Epithelial cell of prostate (primary cell): ENCODE results near the gene MED23.

Source experiments
- DNase-seq: peaks from one replicate; pipeline ENCODE4 v3.0.0-alpha.2; 2011; ENCODE audit warnings: low read depth, low spot score
- H3K27ac ChIP-seq: fragments of 450-650 bp; 2 replicates; pipeline ENCODE4 v1.5.1; 2017; ENCODE audit warnings: mild to moderate bottlenecking

Gene MED23

GRCh38 chr6:131642987-131643611 lies 15.1 kb upstream of the MED23 start:
- no peak overlapping the region for H3K27ac ChIP-seq
- DNase-seq = no peak

- no peak for DNase-seq
- H3K27ac ChIP-seq = no peak overlapping the region
These were observed 14.5 kb upstream of the MED23 start for GRCh38 chr6:131642565-131642964.

- no peak for DNase-seq
- H3K27ac ChIP-seq = no peak overlapping the region
These were observed 13.5 kb upstream of the MED23 start for GRCh38 chr6:131641554-131641953.

- DNase-seq = no peak
- no peak overlapping the region for H3K27ac ChIP-seq
These were observed 12.5 kb upstream of the MED23 start for GRCh38 chr6:131640576-131640975.

- H3K27ac ChIP-seq = no peak overlapping the region
These were observed 12.1 kb upstream of the MED23 start for GRCh38 chr6:131640100-131640499.

GRCh38 chr6:131638013-131638412 lies 10.0 kb upstream of the MED23 start:
- DNase-seq = no peak
- H3K27ac ChIP-seq = no peak overlapping the region

More at GRCh38 chr6:131640100-131640499, 12.1 kb upstream of the MED23 start:
- DNase-seq = no peak

- no peak for DNase-seq
- no peak within 1 kb of the TSS for H3K27ac ChIP-seq
These were observed 9.1 kb upstream of the MED23 start, which contains the start of gene ENPP3 for GRCh38 chr6:131636880-131637792. Gene ENPP3 (plus strand): TSS chr6:131637302. CDS start chr6:131637385, 83 bp downstream.

- no peak for DNase-seq
- no peak overlapping the region for H3K27ac ChIP-seq
These were observed 7.6 kb upstream of the MED23 start for GRCh38 chr6:131635384-131636340.

GRCh38 chr6:131631625-131632289 lies 3.7 kb upstream of the MED23 start:
- peak; percentile 43 for DNase-seq
- no peak overlapping the region for H3K27ac ChIP-seq

- DNase-seq = no peak
These were observed 1.6 kb upstream of the MED23 start for GRCh38 chr6:131629651-131630050.

GRCh38 chr6:131628726-131629125 lies 684 bp upstream of the MED23 start:
- DNase-seq = no peak
- H3K27ac ChIP-seq = no peak overlapping the region

More at GRCh38 chr6:131629651-131630050, 1.6 kb upstream of the MED23 start:
- H3K27ac ChIP-seq = no peak overlapping the region

- DNase-seq = no peak
- no peak overlapping the region for H3K27ac ChIP-seq
These were observed 12.8 kb downstream of the MED23 start for GRCh38 chr6:131615275-131615674.

- DNase-seq = no peak
- no peak overlapping the region for H3K27ac ChIP-seq
These were observed 14.6 kb downstream of the MED23 start for GRCh38 chr6:131613296-131613925.

GRCh38 chr6:131602781-131603312 lies 25.2 kb downstream of the MED23 start:
- no peak for DNase-seq
- no peak overlapping the region for H3K27ac ChIP-seq

- no peak for DNase-seq
- no peak overlapping the region for H3K27ac ChIP-seq
These were observed 27.3 kb downstream of the MED23 start for GRCh38 chr6:131600716-131601115.

- H3K27ac ChIP-seq = no peak overlapping the region
- DNase-seq = no peak
These were observed 30.6 kb downstream of the MED23 start for GRCh38 chr6:131597446-131597845.

- DNase-seq = no peak
- no peak overlapping the region for H3K27ac ChIP-seq
These were observed 34.0 kb downstream of the MED23 start for GRCh38 chr6:131594074-131594473.

- DNase-seq = no peak
- H3K27ac ChIP-seq = no peak overlapping the region
These were observed 35.1 kb downstream of the MED23 start for GRCh38 chr6:131592935-131593334.

GRCh38 chr6:131588643-131589042 lies 39.4 kb downstream of the MED23 start:
- no peak overlapping the region for H3K27ac ChIP-seq
- DNase-seq = no peak
